Jurkat, Clone E6-1 (cell line): Measurements from ENCODE around the gene PDLIM4. TPM values are rescaled to one million over a fixed set of nuclear protein-coding genes. Genes with fewer than 3 reads are reported as not detected.

Source experiments
- DNase-seq: peaks from one replicate; pipeline ENCODE4 v3.0.0-alpha.2; 2011; ENCODE audit warnings: low read depth, low spot score
- H3K4me3 ChIP-seq: 2 replicates; pipeline ENCODE4 v1.5.1; 2011; ENCODE audit warnings: mild to moderate bottlenecking, low read length, control low read depth, moderate library complexity
- polyA plus RNA-seq: library from polyadenylated mRNA; unstranded; fragments of >200 nt; gene quantifications from one replicate; pipeline ENCODE4 v1.2.1, GENCODE V29; 2012; ENCODE audit warnings: missing spikeins; ENCODE audit not compliant: insufficient read length, insufficient read depth

PDLIM4 gene, protein sequence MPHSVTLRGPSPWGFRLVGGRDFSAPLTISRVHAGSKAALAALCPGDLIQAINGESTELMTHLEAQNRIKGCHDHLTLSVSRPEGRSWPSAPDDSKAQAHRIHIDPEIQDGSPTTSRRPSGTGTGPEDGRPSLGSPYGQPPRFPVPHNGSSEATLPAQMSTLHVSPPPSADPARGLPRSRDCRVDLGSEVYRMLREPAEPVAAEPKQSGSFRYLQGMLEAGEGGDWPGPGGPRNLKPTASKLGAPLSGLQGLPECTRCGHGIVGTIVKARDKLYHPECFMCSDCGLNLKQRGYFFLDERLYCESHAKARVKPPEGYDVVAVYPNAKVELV
- not detected for polyA plus RNA-seq

DNA sequence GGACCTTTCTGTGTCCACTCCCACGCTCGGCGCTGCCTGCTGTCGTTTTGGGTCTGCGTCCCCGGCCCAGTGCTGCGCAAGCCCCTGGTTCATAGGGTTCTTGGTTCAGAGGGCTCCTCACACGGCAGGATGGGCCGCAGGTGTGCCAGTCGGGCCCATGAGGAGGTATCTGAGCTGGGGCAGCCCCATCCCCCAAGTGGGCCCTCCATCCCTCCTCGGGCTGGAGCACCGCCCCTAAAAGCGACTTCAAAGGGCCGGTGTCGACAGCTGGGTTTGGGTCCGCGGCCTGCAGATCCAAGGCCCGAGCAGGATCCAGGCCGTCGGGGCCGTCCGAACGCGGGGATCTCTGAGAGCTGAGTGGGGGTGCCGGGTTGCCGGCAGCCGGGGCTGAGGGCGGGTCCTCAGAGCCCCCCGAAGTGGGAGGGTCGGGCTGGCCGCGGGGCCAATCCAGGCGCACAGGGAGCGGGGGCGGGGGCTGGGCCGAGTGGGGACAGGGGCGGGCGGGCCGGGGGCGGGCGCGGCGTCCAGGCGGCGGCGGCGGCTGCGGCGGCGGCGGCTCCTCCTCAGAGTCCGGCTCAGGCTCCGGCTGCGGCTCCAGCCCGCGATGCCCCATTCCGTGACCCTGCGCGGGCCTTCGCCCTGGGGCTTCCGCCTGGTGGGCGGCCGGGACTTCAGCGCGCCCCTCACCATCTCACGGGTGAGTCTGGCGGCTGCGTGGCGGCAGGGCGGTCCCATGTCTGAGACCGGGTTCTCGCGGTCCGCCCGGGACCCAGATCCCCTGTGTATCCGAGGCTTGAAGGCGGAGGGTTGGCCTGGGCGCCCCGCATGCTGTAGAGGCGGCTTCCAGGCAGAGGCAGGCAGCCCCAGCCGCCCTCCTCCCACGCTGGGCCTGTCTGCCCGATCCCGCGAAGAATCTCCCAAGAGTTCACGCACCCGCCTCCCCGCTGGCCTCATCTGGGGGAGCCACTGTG, at the start of gene PDLIM4:
TSS of gene PDLIM4 (plus strand) at position 566 of the 971 bp plus-strand sequence. CDS start at position 605, 39 bp downstream.
- no peak within 1 kb of the TSS for H3K4me3 ChIP-seq
- DNase-seq: no peak

DNA sequence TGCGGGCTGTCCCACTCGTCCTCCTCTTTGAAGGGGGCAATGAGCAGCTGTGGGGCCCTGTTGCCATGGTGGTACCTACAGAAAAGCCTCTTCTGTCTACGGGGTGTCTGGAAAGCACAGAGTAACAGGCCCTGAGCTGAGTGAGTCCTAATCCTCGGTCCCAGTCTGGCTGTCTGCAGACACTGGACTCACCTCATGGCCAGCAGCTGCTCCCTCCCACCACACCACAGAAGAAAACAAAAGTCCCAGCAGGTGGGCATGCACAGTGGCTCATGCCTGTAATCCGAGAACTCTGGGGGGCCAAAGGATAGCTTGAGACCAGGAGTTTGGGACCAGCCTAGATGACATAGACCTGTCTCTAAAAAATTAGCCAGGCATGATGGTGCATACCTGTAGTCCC, 49.7 kb upstream of the PDLIM4 start:
- no peak overlapping the region for H3K4me3 ChIP-seq
- DNase-seq: no peak

DNA sequence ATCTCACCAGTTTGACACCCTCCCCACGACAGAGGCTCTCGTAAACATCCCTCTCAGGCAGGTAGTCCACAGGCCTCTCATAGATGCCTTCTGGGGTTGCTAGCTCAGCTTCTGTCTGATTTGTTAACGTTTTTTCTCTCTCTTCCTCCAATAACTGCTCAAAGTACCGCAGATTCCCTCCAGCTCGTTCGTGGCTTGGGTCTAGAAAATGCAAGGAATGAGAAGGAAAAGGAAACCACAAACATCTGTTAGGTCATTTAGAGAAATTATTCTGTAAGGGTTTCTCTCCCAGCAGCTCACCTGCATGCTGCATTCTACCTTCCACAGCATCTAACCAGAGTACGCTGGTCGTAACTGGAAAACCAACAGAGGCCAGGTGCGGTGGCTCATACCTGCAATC, 48.4 kb upstream of the PDLIM4 start:
- no peak overlapping the region for H3K4me3 ChIP-seq
- peak; percentile 77 for DNase-seq

DNA sequence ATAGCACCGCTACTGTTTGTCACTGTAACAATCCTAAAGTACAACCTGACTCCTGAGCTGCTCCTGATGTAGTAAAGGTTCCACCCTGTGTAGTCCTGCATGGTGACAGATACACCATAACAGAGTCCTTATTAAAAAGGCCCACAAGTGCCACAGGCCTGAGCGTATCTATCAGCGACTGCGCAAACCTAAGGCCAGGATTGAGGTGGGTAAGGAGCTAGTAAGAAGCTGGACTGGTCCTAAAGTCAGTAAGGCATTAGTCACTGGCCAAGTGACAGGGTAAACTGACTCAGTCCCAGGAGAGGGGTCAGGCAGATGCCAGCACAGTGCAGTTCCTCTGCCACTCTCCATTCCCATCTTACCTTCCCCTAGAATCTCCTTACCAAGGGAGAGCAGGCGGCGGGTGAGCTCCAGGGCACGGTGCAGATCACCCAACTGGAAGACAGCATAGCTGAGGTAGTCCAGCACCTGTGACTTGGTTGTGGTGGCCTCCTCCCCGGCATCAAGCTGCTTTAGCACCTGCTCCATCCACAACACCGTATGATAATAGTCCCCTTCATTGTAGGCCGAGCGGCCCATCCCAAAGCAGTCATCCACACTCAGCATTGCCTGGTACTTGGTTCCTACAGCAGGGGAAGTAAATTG, 47.5 kb upstream of the PDLIM4 start:
- no peak for DNase-seq
- no peak overlapping the region for H3K4me3 ChIP-seq

DNA sequence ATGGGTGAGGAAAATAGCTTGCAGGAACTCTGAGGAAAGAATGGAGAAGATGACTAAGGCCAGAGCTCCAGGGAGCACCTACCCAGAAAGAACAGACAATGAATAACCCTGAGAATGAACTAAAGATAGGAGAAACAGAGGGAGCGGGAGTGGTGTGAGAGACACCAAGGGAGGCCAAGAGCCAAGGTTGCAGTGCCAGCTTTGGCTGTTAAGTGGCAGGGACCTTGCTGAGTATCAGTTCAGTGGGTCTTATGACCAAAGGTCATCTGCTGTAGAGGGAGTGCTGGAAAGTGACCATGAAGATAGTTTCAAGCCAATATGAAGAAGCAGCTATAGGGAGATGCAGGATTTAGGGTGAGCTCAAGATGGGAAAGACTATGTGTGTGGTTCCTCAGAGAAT, 46.6 kb upstream of the PDLIM4 start:
- no peak for DNase-seq
- H3K4me3 ChIP-seq: no peak overlapping the region

DNA sequence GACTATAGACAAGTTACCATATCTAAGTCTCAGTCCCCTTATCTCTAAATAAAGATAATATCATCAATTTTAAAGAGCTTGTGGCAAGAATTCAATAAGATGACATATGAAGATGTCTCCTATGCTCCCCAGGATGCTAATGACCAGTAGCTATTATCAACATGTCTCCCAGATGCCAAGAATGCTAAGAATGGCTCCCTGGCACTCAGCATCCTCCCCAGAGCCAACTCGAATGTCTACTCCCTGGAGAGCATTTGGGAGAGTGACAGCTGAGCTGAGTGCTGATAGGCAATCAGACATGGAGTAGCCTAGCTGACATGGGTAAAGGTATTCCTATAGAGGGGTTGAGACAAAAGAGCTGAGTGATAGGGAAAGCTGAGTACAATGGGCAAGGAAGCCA, 45.7 kb upstream of the PDLIM4 start:
- no peak for DNase-seq
- H3K4me3 ChIP-seq: no peak overlapping the region

DNA sequence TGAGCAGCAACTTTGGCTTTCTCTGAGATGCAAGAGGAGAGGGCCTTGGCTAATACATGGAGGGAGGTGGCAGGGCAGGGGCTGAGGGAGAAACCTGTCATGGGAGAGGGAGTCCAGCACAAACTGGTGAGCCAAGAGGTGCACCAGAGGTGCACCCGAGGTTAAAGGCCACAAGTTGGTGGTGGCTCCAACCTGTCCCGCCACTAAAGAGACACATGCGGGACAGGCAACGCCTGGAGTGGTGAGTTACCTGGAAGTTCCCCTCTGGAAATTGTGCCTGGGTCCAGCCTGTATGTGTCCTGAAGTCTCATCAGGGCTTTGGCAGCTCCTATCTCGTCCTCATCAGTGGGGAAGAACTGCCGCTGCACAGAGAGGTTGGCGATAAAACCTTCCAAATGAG, 43.8 kb upstream of the PDLIM4 start:
- no peak for DNase-seq
- H3K4me3 ChIP-seq: no peak overlapping the region

DNA sequence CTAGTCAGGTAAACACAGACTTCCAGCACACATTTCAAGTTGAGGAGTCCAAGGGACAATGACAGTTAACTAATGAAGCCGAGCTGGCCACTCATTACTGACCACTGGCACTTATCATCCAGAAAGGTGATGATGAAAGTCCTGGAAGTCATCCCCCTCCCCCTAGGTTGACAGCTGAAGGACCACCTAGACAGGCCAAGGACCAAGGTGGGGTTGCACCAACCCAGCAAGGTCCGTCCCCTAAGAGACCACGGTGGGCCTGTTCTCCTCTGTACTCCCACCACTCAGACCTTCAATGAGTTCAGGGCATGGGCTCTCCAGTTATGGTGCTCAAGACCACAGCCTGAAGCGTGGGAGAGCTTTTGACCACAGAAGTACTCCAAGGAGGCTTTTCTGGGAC, 43.0 kb upstream of the PDLIM4 start:
- no peak overlapping the region for H3K4me3 ChIP-seq
- DNase-seq: no peak

DNA sequence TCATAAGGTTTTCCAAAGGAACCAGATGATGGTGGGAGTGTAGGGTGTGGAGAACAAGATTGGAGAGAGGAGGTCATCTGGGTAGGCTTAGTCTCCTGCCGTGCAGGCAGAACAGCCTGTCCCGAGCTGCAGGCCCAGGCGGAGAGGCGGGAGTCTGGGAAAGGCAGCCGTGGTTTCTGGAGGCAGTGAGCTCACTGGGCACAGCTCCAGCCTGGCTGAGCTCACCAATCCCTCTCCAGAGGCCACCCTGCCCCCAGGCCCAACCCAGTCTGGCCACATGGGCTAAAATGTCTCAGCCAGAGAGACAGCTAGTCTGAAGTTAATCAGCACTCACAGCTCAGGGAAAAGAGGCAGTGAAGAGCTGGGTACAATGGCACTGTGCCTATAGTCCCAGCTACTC, 42.2 kb upstream of the PDLIM4 start:
- no peak overlapping the region for H3K4me3 ChIP-seq
- no peak for DNase-seq

DNA sequence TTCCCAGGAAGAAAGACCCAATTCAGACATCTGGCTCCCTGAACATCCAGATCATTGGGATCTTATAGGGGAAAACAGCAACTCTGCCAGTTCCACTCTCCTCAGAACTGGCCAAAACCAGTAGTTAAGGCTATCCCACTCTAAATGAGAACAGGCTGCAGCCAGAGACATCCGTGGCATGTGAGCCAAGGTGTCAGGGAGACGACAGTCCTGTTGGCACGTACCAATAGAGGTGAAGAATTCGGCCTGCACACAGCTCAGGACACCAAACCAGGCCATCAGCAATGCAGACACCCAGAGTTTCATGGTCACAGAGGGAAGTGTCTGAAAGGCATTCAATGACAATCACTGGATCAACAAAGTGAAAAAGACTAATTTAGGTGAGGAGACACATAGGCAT, 39.2 kb upstream of the PDLIM4 start:
- H3K4me3 ChIP-seq: no peak overlapping the region
- no peak for DNase-seq

DNA sequence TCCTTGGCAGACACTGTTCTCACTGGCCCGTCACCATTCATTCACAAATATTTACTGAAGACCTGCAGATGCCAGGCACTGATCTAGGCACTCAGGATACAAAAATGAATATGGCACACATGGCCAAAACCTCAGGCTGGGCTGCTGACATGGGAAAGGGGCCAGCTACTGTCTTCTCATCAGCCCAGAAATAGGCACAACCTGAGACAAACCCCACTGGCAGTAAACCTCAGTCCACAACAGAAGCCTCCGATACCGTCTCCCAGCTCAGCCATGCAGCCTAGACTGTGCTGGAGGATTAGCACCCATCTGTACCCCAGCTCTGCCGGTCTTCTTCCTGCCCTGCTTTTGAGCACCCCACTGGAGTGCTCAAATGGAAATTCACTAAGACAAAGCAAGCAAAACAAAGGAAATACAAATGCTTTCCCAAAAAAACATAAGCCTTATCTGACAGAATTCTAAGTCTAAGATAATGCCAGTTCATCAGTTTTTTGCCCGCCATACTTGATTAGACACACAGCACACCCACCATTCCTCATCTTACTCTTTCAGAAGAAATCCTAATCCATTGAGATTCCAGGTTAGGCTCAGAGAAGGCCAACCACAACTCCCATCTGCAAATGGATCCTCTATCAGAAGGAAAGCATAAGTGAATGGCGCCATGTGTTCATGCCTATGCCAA, 38.1 kb upstream of the PDLIM4 start:
- no peak overlapping the region for H3K4me3 ChIP-seq
- no peak for DNase-seq

DNA sequence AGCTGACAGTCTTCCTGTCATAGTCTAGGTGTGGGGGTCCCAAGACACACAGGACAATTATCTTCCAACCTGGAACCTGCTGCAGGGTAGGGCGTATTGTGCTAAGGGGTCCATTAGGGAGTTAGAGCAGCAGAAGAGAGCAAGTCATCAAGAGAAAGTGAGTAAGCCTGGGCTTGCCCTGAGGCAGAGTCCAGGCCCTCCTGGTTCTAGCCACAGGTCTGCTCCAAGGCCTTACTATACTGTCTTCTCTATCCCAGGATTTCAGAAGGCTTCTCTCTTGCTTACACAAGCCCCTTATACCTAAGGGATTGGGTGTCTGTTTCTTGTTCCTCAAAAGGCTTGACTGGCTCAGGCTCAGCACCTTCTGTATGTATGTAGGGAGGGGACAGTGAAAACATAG, 37.5 kb upstream of the PDLIM4 start:
- H3K4me3 ChIP-seq: no peak overlapping the region
- DNase-seq: no peak

DNA sequence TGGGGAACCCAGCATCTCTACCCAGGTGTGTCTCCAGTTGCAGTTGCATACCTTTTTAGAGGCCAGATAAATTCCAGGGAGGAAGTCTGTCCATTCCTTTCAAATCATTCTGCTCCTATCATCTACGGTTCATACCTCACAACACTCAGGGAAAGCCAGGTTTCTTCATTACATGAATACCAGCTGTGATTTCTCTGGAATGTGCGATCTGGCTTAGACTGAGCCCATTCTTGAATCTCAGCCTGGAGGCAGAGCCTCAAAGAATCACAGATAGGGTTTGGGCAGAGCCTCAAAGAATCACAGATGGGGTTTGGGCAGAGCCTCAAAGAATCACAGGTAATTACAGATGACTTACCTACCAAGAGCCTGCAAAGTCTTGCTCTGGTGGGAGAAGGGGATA, 37.0 kb upstream of the PDLIM4 start:
- no peak overlapping the region for H3K4me3 ChIP-seq
- DNase-seq: no peak

DNA sequence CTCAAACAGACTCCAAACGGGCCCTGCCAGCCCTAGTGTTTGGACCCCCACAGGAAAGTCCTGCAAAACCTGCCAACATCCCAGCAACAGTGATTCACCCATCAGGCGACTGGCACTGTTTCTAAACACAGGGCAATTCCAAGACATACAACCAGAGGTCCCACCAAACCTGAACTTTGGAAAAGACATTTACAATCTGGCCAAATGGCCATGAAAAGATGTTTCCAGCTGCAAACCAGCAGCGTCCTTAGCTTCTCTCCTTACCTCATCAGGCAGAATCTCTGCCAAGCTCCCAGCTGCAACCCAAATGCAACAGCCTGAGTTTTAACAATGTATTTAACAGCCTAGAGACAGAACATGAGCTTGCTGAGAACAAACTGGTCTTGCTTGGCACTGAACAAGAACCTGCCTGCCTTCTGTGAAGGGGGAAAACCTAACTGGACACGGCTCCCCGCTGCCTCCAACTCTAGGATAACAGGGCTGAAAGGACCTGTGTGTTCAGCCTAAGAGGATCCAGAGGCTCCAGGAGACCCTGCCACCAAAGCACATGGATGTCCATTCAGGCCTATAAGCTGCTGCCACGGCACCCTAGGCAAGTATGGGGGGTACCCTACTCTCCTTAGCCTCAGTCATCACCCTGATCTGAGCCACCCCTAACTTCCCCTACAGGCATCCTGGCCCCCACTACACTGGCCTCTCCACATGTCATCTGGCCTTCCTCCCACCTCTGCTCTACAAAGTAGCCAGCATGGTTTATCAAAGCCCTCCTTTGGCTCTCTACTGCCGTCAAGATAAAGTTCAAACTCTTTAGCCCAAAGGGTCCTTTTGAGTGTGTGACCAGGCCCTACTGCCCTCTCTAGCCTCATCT, 35.5 kb upstream of the PDLIM4 start:
- no peak overlapping the region for H3K4me3 ChIP-seq
- DNase-seq: no peak

DNA sequence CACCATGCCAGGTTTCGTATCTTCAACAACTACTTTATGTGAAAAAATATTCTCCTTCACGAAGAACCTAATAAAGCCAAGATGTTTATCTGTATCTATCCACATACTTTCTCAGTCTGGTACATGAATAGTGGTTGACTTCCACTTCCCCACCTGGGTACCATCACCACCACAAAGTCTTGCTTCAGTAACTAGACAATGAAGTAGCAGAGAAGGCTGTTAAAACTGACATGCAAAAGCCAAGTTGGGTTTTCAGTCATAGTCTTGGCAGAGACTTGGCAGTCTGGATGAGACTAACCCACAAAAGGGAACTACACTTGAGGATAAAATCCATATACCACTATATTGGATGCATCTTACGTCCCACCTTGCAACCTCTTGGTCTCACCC, 34.9 kb upstream of the PDLIM4 start:
- H3K4me3 ChIP-seq: no peak overlapping the region
- DNase-seq: peak; percentile 48

DNA sequence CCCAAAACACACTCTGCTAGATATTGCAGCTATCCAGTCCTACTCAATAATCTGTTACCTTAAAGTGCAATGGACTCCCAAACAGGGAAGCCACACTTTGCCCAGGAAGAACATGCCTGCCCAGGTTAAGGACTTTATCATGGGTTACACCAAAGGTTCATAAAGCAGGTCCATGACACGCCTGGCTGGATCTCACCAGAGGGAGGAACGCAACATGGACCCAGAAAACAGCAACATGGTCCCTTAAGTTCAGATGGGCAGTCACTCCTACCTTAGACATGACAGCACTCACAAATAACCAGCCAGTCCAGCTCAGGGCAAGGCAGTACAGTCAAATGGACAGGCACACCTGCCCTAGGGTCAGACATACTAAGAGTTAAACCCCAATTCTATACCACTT, 33.6 kb upstream of the PDLIM4 start:
- no peak for DNase-seq
- H3K4me3 ChIP-seq: no peak overlapping the region

DNA sequence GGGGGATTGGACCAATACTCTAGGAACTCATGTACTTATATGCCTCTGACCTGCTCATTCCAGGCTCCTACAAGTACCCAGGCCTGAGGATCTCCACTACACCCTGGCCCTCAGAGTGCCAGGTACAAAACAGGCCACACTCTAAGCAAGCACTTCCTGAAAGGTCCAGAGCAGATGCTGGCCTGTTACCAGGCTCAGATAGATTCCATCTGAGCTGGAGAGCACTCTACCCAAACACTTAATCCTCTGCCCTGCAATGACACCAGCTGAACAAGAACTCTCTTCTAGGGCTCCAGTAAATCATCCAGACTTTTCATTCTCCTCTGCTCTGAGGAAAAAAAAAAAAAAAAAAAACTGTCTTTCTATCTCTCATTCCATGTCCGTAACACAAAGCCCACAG, 32.8 kb upstream of the PDLIM4 start:
- no peak overlapping the region for H3K4me3 ChIP-seq
- no peak for DNase-seq
